HG03354 (cell line): ENCODE results near the gene ALDH1B1.
"Not testable (repeated sequence)": the region's sequence is repeated elsewhere in the genome, so short reads cannot be mapped to it uniquely, and the experiment has no call there.

Experiments
- ATAC-seq: cut with Tn5 transposase; IDR thresholded peaks from one replicate; pipeline ENCODE4 v1.9.1; 2021; ENCODE audit warnings: mild to moderate bottlenecking; ENCODE audit not compliant: unreplicated experiment, poor library complexity, severe bottlenecking

Gene ALDH1B1

DNA sequence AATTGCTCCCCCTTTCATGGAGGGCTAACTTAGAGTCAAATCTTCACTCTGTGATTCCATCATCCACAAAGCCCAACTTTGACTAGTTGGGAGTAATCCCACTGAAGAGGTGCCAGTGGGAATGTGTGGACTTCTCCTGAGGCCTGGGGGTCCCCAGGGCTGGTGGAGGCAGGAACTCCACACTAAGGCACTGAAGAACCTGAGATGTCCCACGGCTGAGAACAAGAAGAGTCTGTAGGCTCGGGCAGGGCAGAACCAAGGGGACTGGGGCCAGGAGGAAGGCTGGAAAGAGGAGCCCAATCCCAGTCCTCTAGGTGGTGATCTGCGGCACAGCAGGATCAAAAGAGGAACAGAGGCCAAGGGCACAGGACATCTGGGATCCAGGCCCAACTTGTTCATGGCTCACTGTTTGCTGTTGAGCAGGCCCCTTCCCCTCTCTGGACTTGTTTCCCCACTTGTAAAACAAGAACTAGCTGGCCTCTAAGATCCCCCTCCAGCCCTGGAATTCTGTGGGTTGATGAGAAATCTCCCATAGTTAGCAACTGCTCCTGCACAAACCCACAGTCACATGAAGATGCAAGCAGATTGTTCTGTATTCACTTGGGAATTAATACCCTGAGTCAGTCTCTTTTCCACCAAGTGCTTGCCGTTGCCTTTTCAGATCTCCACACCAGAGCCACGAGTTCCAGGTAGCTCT, 32.7 kb upstream of the ALDH1B1 start:
- no peak for ATAC-seq

DNA sequence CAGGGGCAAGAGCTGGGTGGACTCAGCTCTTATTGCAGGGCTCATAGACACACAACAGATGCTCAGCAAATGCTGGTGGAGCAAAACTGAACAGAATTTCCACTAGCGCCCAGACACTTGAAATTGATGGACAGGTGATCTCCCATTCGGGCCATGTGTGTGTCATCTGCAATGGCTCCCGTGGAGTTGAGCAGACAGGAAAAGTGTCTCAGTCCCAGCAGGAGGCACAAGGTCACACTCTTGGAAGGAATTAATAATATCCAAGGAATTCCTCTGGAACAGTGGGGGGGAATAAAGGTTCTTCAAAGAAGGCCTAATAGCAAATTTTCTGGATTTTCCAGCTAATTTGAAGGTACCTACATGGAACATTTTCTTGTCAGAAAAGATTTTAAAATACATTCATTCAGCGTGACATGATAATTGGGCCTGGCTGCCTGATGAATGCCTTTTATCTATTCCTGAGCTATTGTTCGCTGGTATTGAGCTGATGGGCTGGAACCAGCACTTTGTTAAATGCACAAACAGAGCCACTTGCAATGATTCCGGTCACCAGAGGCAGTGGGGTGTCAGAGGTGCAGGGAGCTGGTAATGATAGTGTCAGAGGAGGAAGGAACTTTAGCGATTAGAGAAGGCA, 31.5 kb upstream of the ALDH1B1 start:
- no peak for ATAC-seq

DNA sequence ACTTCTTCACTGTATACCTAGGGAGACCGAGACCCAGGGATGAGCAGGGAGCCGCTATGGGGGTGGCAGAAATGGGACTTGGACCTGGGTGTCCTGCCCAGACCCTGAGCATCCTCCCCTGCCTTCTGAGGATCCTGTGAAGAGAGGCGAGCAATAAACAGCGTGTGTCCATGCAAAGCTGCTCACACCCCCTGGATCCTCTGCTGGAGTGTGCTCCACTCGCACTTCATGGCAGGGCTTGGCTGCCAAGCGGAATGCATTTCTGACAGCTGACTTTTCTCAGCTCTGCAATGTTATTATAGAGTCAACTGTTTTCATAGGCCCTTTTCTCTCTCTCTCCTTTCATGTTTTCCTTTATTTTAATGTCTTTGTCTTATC, 31.0 kb upstream of the ALDH1B1 start:
- no peak for ATAC-seq

GRCh38 chr9:38362852-38363588, 29.5 kb upstream of the ALDH1B1 start:
- peak; percentile 87 for ATAC-seq

- no peak for ATAC-seq
These were observed 28.9 kb upstream of the ALDH1B1 start for GRCh38 chr9:38363589-38363925.

DNA sequence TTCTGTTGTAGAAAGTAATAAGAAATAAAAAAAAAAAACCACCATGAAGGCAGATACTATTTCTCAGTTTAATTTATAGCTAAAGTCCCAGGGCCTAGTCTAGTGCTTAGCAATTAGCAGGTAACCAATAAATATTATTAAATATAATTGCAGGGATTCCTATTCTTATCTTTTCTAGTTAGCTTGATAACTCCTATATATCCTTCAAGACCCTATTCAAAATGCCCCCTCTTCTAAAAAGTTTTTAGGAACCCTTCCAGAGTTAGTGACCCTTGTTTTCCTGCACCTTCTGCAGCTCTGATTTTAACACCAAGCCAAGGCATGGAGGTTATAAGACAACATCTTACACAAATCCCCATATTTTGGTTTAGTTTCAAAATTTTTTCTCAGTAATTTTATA, 24.6 kb upstream of the ALDH1B1 start:
- ATAC-seq, result no peak

GRCh38 chr9:38368731-38369130, 23.8 kb upstream of the ALDH1B1 start:
- ATAC-seq, result no peak

GRCh38 chr9:38370176-38370575, 22.3 kb upstream of the ALDH1B1 start:
- no peak for ATAC-seq

GRCh38 chr9:38371495-38371894, 21.0 kb upstream of the ALDH1B1 start:
- peak; percentile 57 for ATAC-seq

GRCh38 chr9:38372762-38373619, 19.5 kb upstream of the ALDH1B1 start:
- ATAC-seq, result no peak

- no peak for ATAC-seq
These were observed 18.8 kb upstream of the ALDH1B1 start for GRCh38 chr9:38373679-38374078.

GRCh38 chr9:38374847-38375571, 17.5 kb upstream of the ALDH1B1 start:
- ATAC-seq, result no peak

GRCh38 chr9:38375572-38375963, 16.9 kb upstream of the ALDH1B1 start:
- no peak for ATAC-seq

DNA sequence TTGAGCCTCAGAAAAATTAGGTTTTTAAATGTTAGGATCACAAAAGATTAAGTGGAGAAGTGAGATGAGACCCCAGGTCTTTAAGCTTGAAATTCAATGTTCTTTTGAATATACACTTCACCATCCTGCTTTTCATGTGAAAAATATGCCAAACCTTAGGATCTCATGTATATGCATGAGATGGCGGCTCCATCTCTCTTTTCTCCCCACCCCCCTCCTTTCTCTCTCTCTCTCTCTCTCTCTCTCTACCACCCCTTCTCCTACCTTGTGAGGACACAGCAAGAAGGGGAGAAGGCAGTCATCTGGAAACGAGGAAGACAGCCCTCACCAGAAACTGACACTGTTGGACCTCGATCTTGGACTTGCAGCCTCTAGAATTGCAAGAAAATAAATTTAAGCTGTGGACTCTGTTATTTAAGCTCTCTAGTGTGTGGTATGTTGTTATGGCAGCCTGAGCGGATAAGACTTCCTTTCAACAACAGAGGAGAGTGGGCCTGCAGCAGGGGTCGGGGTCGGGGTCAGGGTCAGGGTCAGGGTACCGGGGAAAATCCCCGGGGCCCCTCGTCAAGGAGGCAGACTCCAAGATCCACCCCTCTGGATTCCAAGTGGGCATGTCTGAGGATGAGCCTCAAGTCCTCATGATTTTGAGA, 16.4 kb upstream of the ALDH1B1 start:
- no peak for ATAC-seq

GRCh38 chr9:38377336-38378083, 15.0 kb upstream of the ALDH1B1 start:
- not testable (repeated sequence) for ATAC-seq

- no peak for ATAC-seq
These were observed 12.2 kb upstream of the ALDH1B1 start for GRCh38 chr9:38380230-38380871.

- ATAC-seq, result no peak
These were observed 11.5 kb upstream of the ALDH1B1 start for GRCh38 chr9:38380872-38381534.
